H9 (cell line): ENCODE data around the gene FNDC3B. TPM values are rescaled to one million over a fixed set of nuclear protein-coding genes. Genes with fewer than 3 reads are reported as not detected.

ENCODE experiments used
- DNase-seq: peaks from one replicate; pipeline ENCODE4 v3.0.0-alpha.2; 2017
- H2AFZ ChIP-seq: one replicate; pipeline ENCODE4 v1.6.1; 2013; ENCODE audit warnings: mild to moderate bottlenecking, low read length, control low read depth, moderate library complexity
- H2AK5ac ChIP-seq: 2 replicates; pipeline ENCODE4 v1.6.1; 2013; ENCODE audit warnings: low read length, control low read depth, mixed read lengths; ENCODE audit not compliant: insufficient read length
- H2BK120ac ChIP-seq: one replicate; pipeline ENCODE4 v1.6.1; 2013; ENCODE audit warnings: low read depth, mild to moderate bottlenecking, low read length, control low read depth, inconsistent platforms; ENCODE audit not compliant: poor library complexity, severe bottlenecking
- H2BK12ac ChIP-seq: 2 replicates; pipeline ENCODE4 v1.6.1; 2013; ENCODE audit warnings: low read length, control low read depth, mixed read lengths, low read depth; ENCODE audit not compliant: insufficient read length
- H2BK15ac ChIP-seq: 2 replicates; pipeline ENCODE4 v1.6.1; 2013; ENCODE audit warnings: low read depth, low read length, control low read depth
- H2BK20ac ChIP-seq: one replicate; pipeline ENCODE4 v1.6.1; 2013; ENCODE audit warnings: low read depth, mild to moderate bottlenecking, low read length, control low read depth, inconsistent platforms; ENCODE audit not compliant: poor library complexity, severe bottlenecking
- H2BK5ac ChIP-seq: 2 replicates; pipeline ENCODE4 v1.6.1; 2013; ENCODE audit warnings: low read length, control low read depth, mixed read lengths; ENCODE audit not compliant: insufficient read length
- H3K14ac ChIP-seq: 2 replicates; pipeline ENCODE4 v1.6.1; 2013; ENCODE audit warnings: low read length, control low read depth; ENCODE audit not compliant: insufficient read depth
- H3K18ac ChIP-seq: 2 replicates; pipeline ENCODE4 v1.6.1; 2013; ENCODE audit warnings: low read depth, mild to moderate bottlenecking, mixed read lengths, low read length, control low read depth; ENCODE audit not compliant: insufficient read length
- H3K23ac ChIP-seq: 2 replicates; pipeline ENCODE4 v1.6.1; 2013; ENCODE audit warnings: low read length, control low read depth, mixed read lengths, low read depth; ENCODE audit not compliant: insufficient read length
- H3K23me2 ChIP-seq: 2 replicates; pipeline ENCODE4 v1.6.1; 2013; ENCODE audit warnings: low read depth, mild to moderate bottlenecking, mixed read lengths, low read length, control low read depth; ENCODE audit not compliant: insufficient read length, poor library complexity, severe bottlenecking
- H3K27ac ChIP-seq: 2 replicates; pipeline ENCODE4 v1.5.1; 2013; ENCODE audit warnings: low read length, control low read depth, mixed read lengths, low read depth; ENCODE audit not compliant: insufficient read length
- H3K27me3 ChIP-seq: 2 replicates; pipeline ENCODE4 v1.6.1; 2013; ENCODE audit warnings: low read length, control low read depth, inconsistent platforms; ENCODE audit not compliant: insufficient read depth
- H3K4ac ChIP-seq: 2 replicates; pipeline ENCODE4 v1.6.1; 2013; ENCODE audit warnings: low read depth, mild to moderate bottlenecking, control low read depth, inconsistent platforms, low read length, moderate library complexity
- H3K4me1 ChIP-seq: 2 replicates; pipeline ENCODE4 v1.6.1; 2013; ENCODE audit warnings: low read length, control low read depth, inconsistent platforms; ENCODE audit not compliant: insufficient read depth
- H3K4me2 ChIP-seq: 2 replicates; pipeline ENCODE4 v1.6.1; 2013; ENCODE audit warnings: low read length, control low read depth, mixed read lengths; ENCODE audit not compliant: insufficient read length, insufficient read depth
- H3K56ac ChIP-seq: 2 replicates; pipeline ENCODE4 v1.6.1; 2013; ENCODE audit warnings: low read depth, mild to moderate bottlenecking, mixed read lengths, low read length, control low read depth; ENCODE audit not compliant: insufficient read length
- H3K79me1 ChIP-seq: 2 replicates; pipeline ENCODE4 v1.6.1; 2013; ENCODE audit warnings: low read depth, mild to moderate bottlenecking, moderate library complexity, low read length, control low read depth, inconsistent platforms; ENCODE audit not compliant: insufficient read depth, poor library complexity, severe bottlenecking
- H3K79me2 ChIP-seq: 2 replicates; pipeline ENCODE4 v1.6.1; 2013; ENCODE audit warnings: low read length, control low read depth, inconsistent platforms; ENCODE audit not compliant: insufficient read depth
- H3K9ac ChIP-seq: 2 replicates; pipeline ENCODE4 v1.6.1; 2013; ENCODE audit warnings: low read length, control low read depth, mixed read lengths; ENCODE audit not compliant: insufficient read length; ENCODE audit errors: extremely low read depth
- H3K9me3 ChIP-seq: one replicate; pipeline ENCODE4 v1.6.1; 2013; ENCODE audit warnings: low read depth, low read length, inconsistent platforms; ENCODE audit not compliant: control insufficient read depth
- H3T11ph ChIP-seq: one replicate; pipeline ENCODE4 v1.6.1; 2013; ENCODE audit warnings: mild to moderate bottlenecking, low read length, control low read depth, inconsistent platforms
- H4K20me1 ChIP-seq: one replicate; pipeline ENCODE4 v1.6.1; 2013; ENCODE audit not compliant: control insufficient read depth, insufficient read length, insufficient read depth
- H4K5ac ChIP-seq: 2 replicates; pipeline ENCODE4 v1.6.1; 2013; ENCODE audit warnings: low read depth, mild to moderate bottlenecking, mixed read lengths, low read length, control low read depth; ENCODE audit not compliant: insufficient read length
- H4K8ac ChIP-seq: replicated peaks from 2 replicates; pipeline ENCODE4 v1.6.1; 2013; ENCODE audit warnings: low read length, control low read depth, mixed read lengths, low read depth; ENCODE audit not compliant: insufficient read length
- H4K91ac ChIP-seq: 2 replicates; pipeline ENCODE4 v1.6.1; 2013; ENCODE audit warnings: low read depth, mild to moderate bottlenecking, moderate library complexity, mixed read lengths, low read length, control low read depth; ENCODE audit not compliant: insufficient read length
- H3K27ac Mint-ChIP-seq, 3 experiments: 2 replicates in 2 of 3; 3 replicates in 1 of 3; pipeline ENCODE4 v1.8.0; 2020 to 2021; ENCODE audit warnings: mixed read lengths in 3 of 3, mild to moderate bottlenecking in 1 of 3, moderate library complexity in 1 of 3
- H3K27me3 Mint-ChIP-seq: 2 replicates; pipeline ENCODE4 v1.8.0; 2021; ENCODE audit warnings: low read depth, mild to moderate bottlenecking, moderate library complexity, mixed read lengths
- H3K36me3 Mint-ChIP-seq, 3 experiments: 2 replicates in 2 of 3; 3 replicates in 1 of 3; pipeline ENCODE4 v1.8.0; 2020 to 2021; ENCODE audit warnings: low read depth in 3 of 3, mixed read lengths in 3 of 3; ENCODE audit not compliant: insufficient read depth in 1 of 3
- H3K4me1 Mint-ChIP-seq, 2 experiments: 2 replicates each; pipeline ENCODE4 v1.8.0; 2020; ENCODE audit warnings: mixed read lengths in 2 of 2
- H3K4me3 Mint-ChIP-seq, 2 experiments: 2 replicates in 1 of 2; 3 replicates in 1 of 2; pipeline ENCODE4 v1.8.0; 2020 to 2021; ENCODE audit warnings: mild to moderate bottlenecking in 2 of 2, mixed read lengths in 2 of 2, moderate library complexity in 1 of 2
- H3K9me3 Mint-ChIP-seq, 2 experiments: 2 replicates in 1 of 2; 3 replicates in 1 of 2; pipeline ENCODE4 v1.8.0; 2020; ENCODE audit warnings: mild to moderate bottlenecking in 2 of 2, mixed read lengths in 2 of 2, moderate library complexity in 1 of 2
- total RNA-seq: library from RNA; stranded (reverse); gene quantifications from 2 replicates; pipeline ENCODE4 v1.2.1, GENCODE V29; 2021
- TF ChIP-seq, protein P1 (sequence below): fragments of 200-600 bp; sonication (generic); conservative IDR thresholded peaks from 3 replicates; pipeline ENCODE4 v1.8.0; 2021; ENCODE audit warnings: antibody characterized with exemption, mild to moderate bottlenecking

Gene FNDC3B
- total RNA-seq, 1 experiment from 2014 or later, result 43.8 TPM

DNA sequence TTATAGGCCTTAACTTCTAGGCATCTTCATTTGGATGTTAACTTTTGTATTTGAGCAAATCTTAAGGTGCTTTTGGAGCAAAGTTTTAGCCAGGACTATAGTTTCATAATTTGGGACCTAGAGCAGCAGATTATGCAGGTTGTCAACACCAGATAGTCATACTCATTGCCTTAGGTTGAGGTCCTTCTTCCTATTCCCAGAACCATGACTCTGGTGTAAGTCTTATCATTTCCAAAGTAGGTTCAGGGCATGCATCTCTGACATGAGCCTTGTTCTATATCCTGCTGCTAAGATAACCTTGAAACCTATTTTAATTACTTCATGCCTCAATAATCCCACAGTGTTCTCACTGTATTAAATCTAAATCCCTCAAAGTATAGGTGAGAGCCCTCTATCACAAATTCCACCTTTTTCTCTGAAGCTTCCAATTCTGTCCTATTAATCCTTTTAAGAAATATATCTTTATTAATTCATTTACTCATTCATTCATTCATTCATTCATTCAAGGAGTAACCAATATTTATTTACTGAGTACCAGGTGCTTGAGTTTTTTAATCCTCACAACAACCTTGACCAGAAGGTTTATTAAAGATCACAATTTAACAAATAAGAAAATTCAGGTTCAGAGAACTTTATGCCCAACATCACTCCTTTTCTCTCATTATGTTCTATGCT is 2.7 kb upstream of the FNDC3B start:
- H3K4ac ChIP-seq, result no peak overlapping the region
- Mint-ChIP-seq H3K4me1 (peaks cover 28% of the 10 kb centered on the region in 2 experiments), H3K27me3 (no peaks in the 10 kb centered on the region; the same call in 1 of the 2 replicates), H3K9me3 (peaks cover 2 to 6% of the 10 kb centered on the region in 2 experiments; a peak in 3 of 5 replicates), H3K36me3 (peaks cover 0 to 11% (median 6%) of the 10 kb centered on the region in 3 experiments; a peak in 3 of 7 replicates), H3K27ac (no peak overlapping the region), H3K4me3 (no peak overlapping the region)
- no peaks in the 10 kb centered on the region for H3K9me3 ChIP-seq
- H3K27me3 ChIP-seq, result no peaks in the 10 kb centered on the region
- H2BK120ac ChIP-seq, result no peak overlapping the region
- H3K79me1 ChIP-seq, result no peaks in the 10 kb centered on the region
- H3K14ac ChIP-seq, result no peak overlapping the region
- no peak overlapping the region for H4K5ac ChIP-seq
- H3K4me1 ChIP-seq, result no peaks in the 10 kb centered on the region; the same call in 1 of the 2 replicates
- H2AK5ac ChIP-seq, result no peak overlapping the region
- no peak overlapping the region for H2AFZ ChIP-seq
- H4K8ac ChIP-seq, result no peak overlapping the region
- no peak overlapping the region for H2BK20ac ChIP-seq
- DNase-seq, result no peak
- no peak overlapping the region for H4K91ac ChIP-seq
- H3K18ac ChIP-seq, result no peak overlapping the region
- no peak overlapping the region for H3K4me2 ChIP-seq
- H3T11ph ChIP-seq, result no peak overlapping the region
- TF ChIP-seq, protein P1, sequence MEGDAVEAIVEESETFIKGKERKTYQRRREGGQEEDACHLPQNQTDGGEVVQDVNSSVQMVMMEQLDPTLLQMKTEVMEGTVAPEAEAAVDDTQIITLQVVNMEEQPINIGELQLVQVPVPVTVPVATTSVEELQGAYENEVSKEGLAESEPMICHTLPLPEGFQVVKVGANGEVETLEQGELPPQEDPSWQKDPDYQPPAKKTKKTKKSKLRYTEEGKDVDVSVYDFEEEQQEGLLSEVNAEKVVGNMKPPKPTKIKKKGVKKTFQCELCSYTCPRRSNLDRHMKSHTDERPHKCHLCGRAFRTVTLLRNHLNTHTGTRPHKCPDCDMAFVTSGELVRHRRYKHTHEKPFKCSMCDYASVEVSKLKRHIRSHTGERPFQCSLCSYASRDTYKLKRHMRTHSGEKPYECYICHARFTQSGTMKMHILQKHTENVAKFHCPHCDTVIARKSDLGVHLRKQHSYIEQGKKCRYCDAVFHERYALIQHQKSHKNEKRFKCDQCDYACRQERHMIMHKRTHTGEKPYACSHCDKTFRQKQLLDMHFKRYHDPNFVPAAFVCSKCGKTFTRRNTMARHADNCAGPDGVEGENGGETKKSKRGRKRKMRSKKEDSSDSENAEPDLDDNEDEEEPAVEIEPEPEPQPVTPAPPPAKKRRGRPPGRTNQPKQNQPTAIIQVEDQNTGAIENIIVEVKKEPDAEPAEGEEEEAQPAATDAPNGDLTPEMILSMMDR, result no peak
- H3K27ac ChIP-seq, result no peak overlapping the region
- H2BK15ac ChIP-seq, result no peak overlapping the region
- no peak overlapping the region for H3K9ac ChIP-seq
- H2BK12ac ChIP-seq, result no peak overlapping the region
- H4K20me1 ChIP-seq, result no peaks in the 10 kb centered on the region
- no peak overlapping the region for H2BK5ac ChIP-seq
- no peak overlapping the region for H3K56ac ChIP-seq
- no peak overlapping the region for H3K23ac ChIP-seq
- peaks cover 13% of the 10 kb centered on the region for H3K23me2 ChIP-seq
- H3K79me2 ChIP-seq, result no peaks in the 10 kb centered on the region
